K562 (cell line): ENCODE results near the gene C6orf47. TPM values are rescaled to one million over a fixed set of nuclear protein-coding genes. Genes with fewer than 3 reads are reported as not detected.

ENCODE experiments used
- BRD4 ChIP-seq: fragments of 200-600 bp; sonication (generic); IDR thresholded peaks from 2 replicates; pipeline ENCODE4 v1.6.1; 2017; ENCODE audit warnings: inconsistent platforms
- CBFB ChIP-seq: sonication (generic); formaldehyde crosslinking; IDR thresholded peaks from 2 replicates; pipeline ENCODE4 v1.4.0; 2020; ENCODE audit warnings: mild to moderate bottlenecking, missing genetic modification reagents
- CHAMP1 ChIP-seq: fragments of 450-650 bp; IDR thresholded peaks from 2 replicates; pipeline ENCODE4 v1.6.1; 2016; ENCODE audit warnings: mild to moderate bottlenecking
- MYC ChIP-seq, 2 experiments: fragments of 250-450 bp in 1 of 2; sonication (Bioruptor Pico) in 1 of 2; IDR thresholded peaks; 2 replicates each; pipeline versions ENCODE4 v1.5.1 to v1.6.1; 2012 to 2021; ENCODE audit warnings: low read depth in 2 of 2, borderline replicate concordance in 1 of 2, improper control_type of control experiment in 1 of 2, low read length in 1 of 2, mild to moderate bottlenecking in 1 of 2, moderate library complexity in 1 of 2
- NFE2 ChIP-seq: IDR thresholded peaks from 2 replicates; pipeline ENCODE4 v1.6.1; 2014; ENCODE audit warnings: antibody characterized with exemption, low read depth
- SFPQ ChIP-seq: fragments of 200-400 bp; formaldehyde crosslinking; IDR thresholded peaks from 2 replicates; pipeline ENCODE4 v1.6.1; 2017; ENCODE audit warnings: mild to moderate bottlenecking, low read depth, low read length, moderate library complexity
- STAT5B ChIP-seq: fragments of 250-450 bp; sonication (Bioruptor Pico); IDR thresholded peaks from 2 replicates; pipeline ENCODE4 v1.8.0; 2021; ENCODE audit warnings: mild to moderate bottlenecking, inconsistent platforms
- ZBTB5 ChIP-seq: fragments of 450-650 bp; IDR thresholded peaks from 2 replicates; pipeline ENCODE4 v1.6.1; 2017; ENCODE audit warnings: antibody characterized with exemption
- ZNF134 ChIP-seq: fragments of 250-450 bp; sonication (Bioruptor Pico); conservative IDR thresholded peaks from 2 replicates; pipeline ENCODE4 v1.4.0; 2020
- ZNF583 ChIP-seq: fragments of 250-450 bp; sonication (Bioruptor Pico); IDR thresholded peaks from 2 replicates; pipeline ENCODE4 v1.4.0; 2020
- polyA plus RNA-seq, 8 experiments: library from polyadenylated mRNA; depleted of rRNA in 4 of 8; stranded (reverse) in 5 of 8; unstranded in 3 of 8; fragments of >200 nt; fragmentation: Nextera tagmentation in 2 of 8; fragmentation: Illumina TruSeq in 1 of 8; extraction: Ambion mirVana in 2 of 8; extraction: Trizol in 1 of 8; gene quantifications; 2 replicates each; pipeline versions ENCODE4 v1.2.1 to v1.2.3, GENCODE V29; 2011 to 2014; ENCODE audit warnings: inconsistent platforms in 1 of 8, missing spikeins in 1 of 8
- total RNA-seq, 7 experiments: library from RNA; depleted of rRNA in 6 of 7; stranded (reverse); fragments of >200 nt in 6 of 7; fragmentation: Illumina TruSeq in 2 of 7; extraction: Trizol in 2 of 7; gene quantifications; 2 replicates each; pipeline versions ENCODE4 v1.2.1 to v1.2.3, GENCODE V29; 2011 to 2021; ENCODE audit warnings: low replicate concordance in 1 of 7
- TF ChIP-seq, protein P1 (sequence below): sonication (generic); formaldehyde crosslinking; IDR thresholded peaks from 2 replicates; pipeline ENCODE4 v1.8.0; 2023; ENCODE audit warnings: missing genetic modification reagents, mild to moderate bottlenecking, borderline replicate concordance
- TF ChIP-seq, protein P2 (sequence below): IDR thresholded peaks from 2 replicates; pipeline ENCODE4 v1.6.1; 2014; ENCODE audit warnings: antibody characterized with exemption

The C6orf47 gene
- total and polyA plus RNA-seq, 9 of the 15 experiments (the other 6 are each of a cell fraction or from before 2014, with no cell fraction given) = 0.14 to 43.8 (median 27.0) TPM

DNA sequence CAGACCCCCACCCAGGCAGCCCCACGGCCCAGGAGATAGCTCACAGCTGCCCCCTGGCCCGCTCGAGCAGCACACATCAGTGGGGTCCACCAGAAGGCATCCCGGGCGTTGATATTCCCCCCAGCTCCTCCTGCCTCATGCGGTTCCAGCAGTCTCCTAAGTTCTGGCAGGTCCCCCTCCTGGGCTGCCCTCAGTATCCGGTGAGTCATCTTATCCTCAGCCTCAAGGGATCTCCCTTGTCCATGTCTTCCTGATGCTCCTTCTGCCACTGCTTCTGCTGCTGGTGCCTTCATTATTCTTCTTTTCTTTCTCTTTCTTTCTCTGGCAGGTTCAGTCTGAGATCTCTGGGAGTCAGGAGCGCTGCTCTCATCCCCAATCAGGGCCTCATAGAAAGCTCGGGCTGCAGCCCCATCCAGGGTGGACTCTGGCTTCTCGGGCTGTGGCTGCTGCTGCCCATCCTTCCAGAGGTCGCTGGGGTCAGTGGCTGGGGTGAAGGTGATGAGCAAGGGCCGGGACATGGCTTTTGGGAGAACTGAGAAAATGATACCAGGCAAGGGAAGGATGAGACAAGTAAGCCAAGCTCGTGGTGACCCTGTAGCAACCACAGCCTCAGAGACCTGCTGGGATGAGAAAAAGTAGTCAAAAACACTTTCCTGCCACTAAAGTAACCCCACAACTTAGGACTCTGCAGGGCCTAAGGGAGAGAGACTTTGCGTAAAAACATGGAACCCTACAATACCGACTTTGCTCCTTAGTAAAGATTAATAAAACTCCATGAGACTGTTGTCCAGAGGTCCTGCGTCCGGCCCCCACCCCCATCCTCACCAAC is 3.6 kb upstream of the C6orf47 start (continued):
- TF ChIP-seq, protein P1, sequence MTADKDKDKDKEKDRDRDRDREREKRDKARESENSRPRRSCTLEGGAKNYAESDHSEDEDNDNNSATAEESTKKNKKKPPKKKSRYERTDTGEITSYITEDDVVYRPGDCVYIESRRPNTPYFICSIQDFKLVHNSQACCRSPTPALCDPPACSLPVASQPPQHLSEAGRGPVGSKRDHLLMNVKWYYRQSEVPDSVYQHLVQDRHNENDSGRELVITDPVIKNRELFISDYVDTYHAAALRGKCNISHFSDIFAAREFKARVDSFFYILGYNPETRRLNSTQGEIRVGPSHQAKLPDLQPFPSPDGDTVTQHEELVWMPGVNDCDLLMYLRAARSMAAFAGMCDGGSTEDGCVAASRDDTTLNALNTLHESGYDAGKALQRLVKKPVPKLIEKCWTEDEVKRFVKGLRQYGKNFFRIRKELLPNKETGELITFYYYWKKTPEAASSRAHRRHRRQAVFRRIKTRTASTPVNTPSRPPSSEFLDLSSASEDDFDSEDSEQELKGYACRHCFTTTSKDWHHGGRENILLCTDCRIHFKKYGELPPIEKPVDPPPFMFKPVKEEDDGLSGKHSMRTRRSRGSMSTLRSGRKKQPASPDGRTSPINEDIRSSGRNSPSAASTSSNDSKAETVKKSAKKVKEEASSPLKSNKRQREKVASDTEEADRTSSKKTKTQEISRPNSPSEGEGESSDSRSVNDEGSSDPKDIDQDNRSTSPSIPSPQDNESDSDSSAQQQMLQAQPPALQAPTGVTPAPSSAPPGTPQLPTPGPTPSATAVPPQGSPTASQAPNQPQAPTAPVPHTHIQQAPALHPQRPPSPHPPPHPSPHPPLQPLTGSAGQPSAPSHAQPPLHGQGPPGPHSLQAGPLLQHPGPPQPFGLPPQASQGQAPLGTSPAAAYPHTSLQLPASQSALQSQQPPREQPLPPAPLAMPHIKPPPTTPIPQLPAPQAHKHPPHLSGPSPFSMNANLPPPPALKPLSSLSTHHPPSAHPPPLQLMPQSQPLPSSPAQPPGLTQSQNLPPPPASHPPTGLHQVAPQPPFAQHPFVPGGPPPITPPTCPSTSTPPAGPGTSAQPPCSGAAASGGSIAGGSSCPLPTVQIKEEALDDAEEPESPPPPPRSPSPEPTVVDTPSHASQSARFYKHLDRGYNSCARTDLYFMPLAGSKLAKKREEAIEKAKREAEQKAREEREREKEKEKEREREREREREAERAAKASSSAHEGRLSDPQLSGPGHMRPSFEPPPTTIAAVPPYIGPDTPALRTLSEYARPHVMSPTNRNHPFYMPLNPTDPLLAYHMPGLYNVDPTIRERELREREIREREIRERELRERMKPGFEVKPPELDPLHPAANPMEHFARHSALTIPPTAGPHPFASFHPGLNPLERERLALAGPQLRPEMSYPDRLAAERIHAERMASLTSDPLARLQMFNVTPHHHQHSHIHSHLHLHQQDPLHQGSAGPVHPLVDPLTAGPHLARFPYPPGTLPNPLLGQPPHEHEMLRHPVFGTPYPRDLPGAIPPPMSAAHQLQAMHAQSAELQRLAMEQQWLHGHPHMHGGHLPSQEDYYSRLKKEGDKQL = peak; percentile 21; the same call in 1 of the 2 replicates
- no peak for TF ChIP-seq BRD4
- TF ChIP-seq CHAMP1 = no peak
- peak; percentile 70 for TF ChIP-seq MYC (IDR thresholded peaks at IDR 0.05; ENCODE audit: low read depth, low read length)
- TF ChIP-seq MYC (CRISPR knock-in tag; IDR thresholded peaks at IDR 0.05; ENCODE audit: borderline replicate concordance, low read depth) = no peak
- TF ChIP-seq, protein P2, sequence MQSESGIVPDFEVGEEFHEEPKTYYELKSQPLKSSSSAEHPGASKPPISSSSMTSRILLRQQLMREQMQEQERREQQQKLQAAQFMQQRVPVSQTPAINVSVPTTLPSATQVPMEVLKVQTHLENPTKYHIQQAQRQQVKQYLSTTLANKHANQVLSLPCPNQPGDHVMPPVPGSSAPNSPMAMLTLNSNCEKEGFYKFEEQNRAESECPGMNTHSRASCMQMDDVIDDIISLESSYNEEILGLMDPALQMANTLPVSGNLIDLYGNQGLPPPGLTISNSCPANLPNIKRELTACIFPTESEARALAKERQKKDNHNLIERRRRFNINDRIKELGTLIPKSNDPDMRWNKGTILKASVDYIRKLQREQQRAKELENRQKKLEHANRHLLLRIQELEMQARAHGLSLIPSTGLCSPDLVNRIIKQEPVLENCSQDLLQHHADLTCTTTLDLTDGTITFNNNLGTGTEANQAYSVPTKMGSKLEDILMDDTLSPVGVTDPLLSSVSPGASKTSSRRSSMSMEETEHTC = no peak; the same call in 1 of the 2 replicates
- TF ChIP-seq ZNF134 (CRISPR knock-in tag) = no peak
- TF ChIP-seq NFE2 = peak; percentile 68
- TF ChIP-seq CBFB (CRISPR knock-in tag) = no peak
- TF ChIP-seq SFPQ = no peak
- no peak for TF ChIP-seq STAT5B (CRISPR knock-in tag)
- 0 out of 2 replicates have a peak, but pooled peaks have one; percentile 39 for TF ChIP-seq ZNF583 (CRISPR knock-in tag)
- peak; percentile 50 for TF ChIP-seq ZBTB5
